Subcutaneous adipose tissue (tissue), 4 donors: ENCODE measurements around the gene MYBPC2. TPM values are rescaled to one million over a fixed set of nuclear protein-coding genes. Genes with fewer than 3 reads are reported as not detected.

Experiments used
- total RNA-seq, 4 donors: library from RNA; depleted of rRNA; stranded (reverse); fragments of >200 nt; gene quantifications; one replicate each; pipeline ENCODE4 v1.1.0, GENCODE V29; 2016
- TF ChIP-seq, protein P1 (sequence below): fragments of 450-650 bp; IDR thresholded peaks from one replicate; pipeline ENCODE4 v1.5.1; 2016; ENCODE audit warnings: low read depth, mild to moderate bottlenecking, control low read depth, antibody characterized with exemption, moderate library complexity

The MYBPC2 gene
- total RNA-seq, 4 donors from 2014 or later = not detected

DNA sequence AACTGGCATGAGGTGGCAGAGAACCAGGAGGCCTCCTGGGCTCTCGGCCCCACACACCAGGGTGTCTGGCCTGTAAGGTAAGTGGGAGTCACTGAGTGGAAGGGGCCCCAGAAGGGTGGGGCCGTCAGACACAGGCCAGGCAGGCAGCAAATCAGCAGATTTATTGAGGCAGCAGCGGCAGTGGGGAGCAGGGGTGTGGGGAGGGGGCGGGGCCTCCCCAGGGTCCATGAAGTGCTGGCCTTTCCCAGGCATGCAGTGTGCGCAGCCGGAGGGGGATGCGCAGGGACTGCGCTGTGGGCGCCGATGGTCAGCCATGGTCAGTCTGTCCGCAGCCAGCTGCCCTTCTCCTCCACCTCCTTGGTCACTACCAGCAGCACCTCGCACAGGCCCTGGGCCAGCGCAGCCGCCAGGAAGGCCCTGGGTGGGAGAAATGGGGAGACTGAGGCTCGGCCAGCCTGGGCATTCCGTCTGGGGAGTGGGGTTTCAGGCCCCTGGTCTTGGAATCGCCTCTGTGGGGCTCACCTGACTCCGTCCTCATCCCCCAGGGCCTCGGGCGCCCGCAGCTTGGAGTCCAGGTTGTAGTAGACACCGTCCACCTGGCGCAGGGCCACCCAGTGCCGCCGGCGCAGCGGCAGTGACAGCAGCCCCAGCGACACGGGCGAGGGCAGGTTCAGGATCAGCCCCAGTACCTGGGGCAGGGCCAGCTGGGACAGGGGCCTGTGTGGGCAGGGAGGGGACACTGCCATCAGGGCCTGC is 73.3 kb downstream of the MYBPC2 start:
- TF ChIP-seq, protein P1, sequence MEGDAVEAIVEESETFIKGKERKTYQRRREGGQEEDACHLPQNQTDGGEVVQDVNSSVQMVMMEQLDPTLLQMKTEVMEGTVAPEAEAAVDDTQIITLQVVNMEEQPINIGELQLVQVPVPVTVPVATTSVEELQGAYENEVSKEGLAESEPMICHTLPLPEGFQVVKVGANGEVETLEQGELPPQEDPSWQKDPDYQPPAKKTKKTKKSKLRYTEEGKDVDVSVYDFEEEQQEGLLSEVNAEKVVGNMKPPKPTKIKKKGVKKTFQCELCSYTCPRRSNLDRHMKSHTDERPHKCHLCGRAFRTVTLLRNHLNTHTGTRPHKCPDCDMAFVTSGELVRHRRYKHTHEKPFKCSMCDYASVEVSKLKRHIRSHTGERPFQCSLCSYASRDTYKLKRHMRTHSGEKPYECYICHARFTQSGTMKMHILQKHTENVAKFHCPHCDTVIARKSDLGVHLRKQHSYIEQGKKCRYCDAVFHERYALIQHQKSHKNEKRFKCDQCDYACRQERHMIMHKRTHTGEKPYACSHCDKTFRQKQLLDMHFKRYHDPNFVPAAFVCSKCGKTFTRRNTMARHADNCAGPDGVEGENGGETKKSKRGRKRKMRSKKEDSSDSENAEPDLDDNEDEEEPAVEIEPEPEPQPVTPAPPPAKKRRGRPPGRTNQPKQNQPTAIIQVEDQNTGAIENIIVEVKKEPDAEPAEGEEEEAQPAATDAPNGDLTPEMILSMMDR = no peak

DNA sequence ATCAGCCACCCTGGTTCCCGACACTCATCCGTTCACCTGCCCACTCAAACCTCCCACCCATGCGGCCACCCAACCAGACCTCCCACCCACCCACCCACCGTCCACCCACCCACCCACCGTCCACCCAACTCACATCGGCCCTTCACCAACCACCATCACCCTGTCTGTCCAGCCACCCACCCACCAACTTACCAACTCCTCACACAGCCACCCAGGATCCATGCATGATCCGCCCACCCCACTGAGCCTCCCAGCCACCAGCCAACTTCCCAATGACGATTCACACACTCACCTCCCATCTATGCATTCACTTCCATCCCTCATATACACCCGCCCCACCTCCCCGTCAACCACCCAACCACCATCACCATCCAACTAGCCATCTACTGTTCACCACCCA is 74.0 kb downstream of the MYBPC2 start:
- TF ChIP-seq, protein P1 = no peak

DNA sequence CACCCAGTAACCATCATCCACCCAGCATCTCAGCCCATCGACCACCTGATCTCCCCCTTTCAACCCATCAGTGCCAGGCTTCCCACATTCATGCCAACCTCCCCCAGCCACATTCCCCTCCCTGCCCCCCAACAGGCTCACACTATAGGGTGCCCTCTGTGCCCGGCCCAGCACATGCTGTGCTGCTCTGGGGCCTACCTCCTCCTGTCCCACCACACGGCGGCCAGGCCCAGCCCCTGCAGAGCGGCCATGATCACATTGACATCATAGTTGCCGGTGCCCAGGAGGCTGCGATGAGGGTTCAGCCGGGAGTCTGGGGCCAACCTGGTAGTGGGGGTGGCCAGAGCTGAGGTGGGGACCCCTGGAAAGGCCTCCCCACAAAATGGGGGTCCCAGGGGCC is 74.7 kb downstream of the MYBPC2 start:
- TF ChIP-seq, protein P1 = no peak

DNA sequence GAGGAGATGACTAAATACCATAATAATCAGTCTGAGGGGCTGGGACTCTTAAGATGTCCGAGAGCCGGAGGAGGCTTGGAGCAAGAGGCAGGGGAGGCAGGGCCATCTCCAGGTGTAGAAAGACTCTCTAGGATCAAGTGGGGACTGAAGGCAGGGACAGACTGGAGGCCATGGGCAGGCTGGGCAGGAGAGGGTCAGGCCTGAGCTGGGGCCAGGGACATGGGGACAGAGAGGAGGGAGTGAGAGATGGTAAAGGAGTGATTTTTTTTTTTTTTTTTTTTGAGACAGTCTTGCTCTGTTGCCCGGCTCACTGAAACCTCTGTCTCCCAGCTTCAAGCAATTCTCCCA is 76.1 kb downstream of the MYBPC2 start:
- TF ChIP-seq, protein P1 = no peak

DNA sequence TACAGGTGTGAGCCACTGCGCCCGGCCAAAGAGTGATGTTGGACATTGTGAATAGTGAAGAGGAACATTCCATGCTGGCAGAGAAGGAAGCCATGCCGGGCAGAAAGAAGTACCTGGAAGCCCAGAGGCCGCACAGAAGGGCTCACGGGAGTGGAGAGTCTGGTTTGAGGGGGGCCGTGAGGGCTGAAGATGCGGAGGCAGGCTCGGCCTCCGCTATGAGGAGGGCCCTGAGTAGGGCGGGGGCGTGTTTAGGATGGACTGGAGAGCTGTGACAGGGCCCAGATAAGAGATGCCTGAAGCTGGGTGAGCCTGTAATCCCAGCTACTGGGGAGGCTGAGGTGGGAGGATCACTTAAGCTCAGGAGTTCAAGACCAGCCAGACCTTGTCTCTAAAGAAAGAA is 76.7 kb downstream of the MYBPC2 start:
- TF ChIP-seq, protein P1 = no peak

DNA sequence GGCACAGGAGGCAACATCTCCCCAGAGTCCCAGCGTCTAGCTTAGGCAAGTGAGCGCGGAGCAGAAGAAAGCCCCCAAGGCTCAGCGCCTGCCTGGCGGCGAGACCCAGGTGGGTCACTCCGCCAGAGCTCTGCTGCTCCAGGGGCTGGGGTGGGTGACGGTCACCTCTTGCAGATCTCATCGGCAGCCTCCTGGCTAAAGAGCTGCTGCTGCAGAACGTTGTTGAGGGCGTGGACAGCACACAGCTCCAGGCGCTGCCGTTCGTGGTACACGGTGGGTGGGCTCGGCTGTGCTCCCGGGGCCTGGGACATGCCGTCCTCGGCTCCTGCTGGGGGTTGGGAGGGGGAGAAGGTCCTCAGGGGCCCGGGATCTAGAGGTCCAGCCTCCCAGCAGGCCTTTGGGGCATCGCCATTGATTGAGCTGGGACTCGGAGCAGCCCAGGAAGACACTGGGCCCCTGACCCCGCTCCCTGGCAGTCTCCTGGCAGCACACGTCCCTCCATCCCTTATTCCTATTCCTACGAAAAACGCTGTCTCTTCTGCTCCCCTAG is 77.5 kb downstream of the MYBPC2 start:
- TF ChIP-seq, protein P1 = no peak

DNA sequence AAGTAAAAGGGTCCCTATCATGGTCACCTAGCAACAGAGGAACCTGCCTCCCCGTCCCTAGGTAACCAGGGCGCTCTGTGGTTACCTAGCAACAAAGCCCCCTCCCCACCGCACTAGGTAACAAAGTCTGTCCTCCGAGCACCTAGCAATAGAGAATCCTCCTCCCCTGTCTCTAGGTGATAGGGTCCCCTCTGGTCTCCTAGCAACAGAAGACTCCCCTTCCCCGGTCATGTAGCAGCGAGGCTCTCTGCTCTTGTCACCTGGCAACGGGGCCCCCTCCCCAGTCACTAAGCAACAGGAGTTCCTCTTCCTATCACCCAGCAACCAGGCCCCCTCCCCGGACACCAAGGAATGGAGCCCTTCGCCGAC is 78.0 kb downstream of the MYBPC2 start:
- TF ChIP-seq, protein P1 = no peak
